Heart right ventricle (tissue), 16 donors: Measurements from ENCODE around the gene ELAVL1. TPM values are rescaled to one million over a fixed set of nuclear protein-coding genes. Genes with fewer than 3 reads are reported as not detected.
A peak's percentile ranks its signal among the peaks of the same experiment; 100 is the strongest.

Source experiments
- ATAC-seq, 8 donors: fragments of 200-7000 bp; cut with Tn5 transposase; one replicate each; pipeline ENCODE4 v1.9.1; 2020; ENCODE audit warnings: mild to moderate bottlenecking in 8 of 8, moderate library complexity in 8 of 8, moderate number of reproducible peaks in 1 of 8
- DNase-seq, 2 donors: peaks; one replicate each; pipeline ENCODE4 v3.0.0-alpha.2; 2020
- H3K27ac ChIP-seq, 10 donors: fragments of 200-600 bp; sonication (generic) in 2 of 10; one replicate each; pipeline versions ENCODE4 v1.5.0 to v1.8.0; 2020 to 2022; ENCODE audit warnings: mild to moderate bottlenecking in 3 of 10
- H3K27me3 ChIP-seq, 7 donors: fragments of 200-600 bp; one replicate each; pipeline ENCODE4 v1.8.0; 2021 to 2022; ENCODE audit warnings: mild to moderate bottlenecking in 2 of 7
- H3K36me3 ChIP-seq, 9 donors: fragments of 200-600 bp; sonication (generic) in 1 of 9; one replicate each; pipeline versions ENCODE4 v1.5.0 to v1.8.0; 2020 to 2022; ENCODE audit warnings: mild to moderate bottlenecking in 2 of 9
- H3K4me1 ChIP-seq, 9 donors: fragments of 200-600 bp; sonication (generic) in 1 of 9; one replicate each; pipeline versions ENCODE4 v1.5.0 to v1.8.0; 2020 to 2022; ENCODE audit warnings: mild to moderate bottlenecking in 4 of 9
- H3K4me3 ChIP-seq, 10 donors: fragments of 200-600 bp; sonication (generic) in 2 of 10; one replicate each; pipeline versions ENCODE4 v1.5.0 to v1.8.0; 2020 to 2022; ENCODE audit warnings: mild to moderate bottlenecking in 7 of 10, moderate library complexity in 2 of 10
- H3K9me3 ChIP-seq, 11 donors: fragments of 200-600 bp in 10 of 11; sonication (generic) in 2 of 11; one replicate each; pipeline versions ENCODE4 v1.5.0 to v1.8.0; 2013 to 2022; ENCODE audit warnings: mild to moderate bottlenecking in 2 of 11, control low read depth in 1 of 11, moderate library complexity in 1 of 11
- WGBS, 2 donors: extraction: QIAGEN DNeasy Blood & Tissue Kit; methylation state at CpG; one replicate each; pipeline ENCODE4 v1.1.7; 2013; ENCODE audit warnings: inconsistent platforms in 1 of 2; 5-methylcytosine and 5-hydroxymethylcytosine counted together
- intact Hi-C, 10 donors: fragments of 100-400 bp; cut with DNase I; formaldehyde crosslinking; loops; one replicate each; pipeline versions ENCODE4 v1.11.1 to v1.14.2; 2022
- polyA plus RNA-seq, 2 donors: library from polyadenylated mRNA; stranded (reverse); fragments of 200-250 nt; gene quantifications; one replicate each; pipeline ENCODE4 v1.2.3, GENCODE V29; 2013
- total RNA-seq, 10 donors: library from RNA; stranded (reverse); fragmentation: NEBNext Ultra II Directional in 3 of 10; extraction: Animal tissue kit (Norgen Biotek cat#: 25700) in 3 of 10; gene quantifications; one replicate each; pipeline versions ENCODE4 v1.2.1 to v1.2.4, GENCODE V29; 2021 to 2023
- TF ChIP-seq, protein P1 (sequence below), 9 donors: fragments of 200-600 bp; sonication (generic) in 2 of 9; IDR thresholded peaks; one replicate each; pipeline versions ENCODE4 v1.5.0 to v1.8.0; 2021 to 2022; ENCODE audit warnings: antibody characterized with exemption in 9 of 9, mild to moderate bottlenecking in 5 of 9, moderate library complexity in 1 of 9
- donor health status: Arrhythmogenic right ventricular cardiomyopathy.
- donor health status: ischemic (EF 13 %, LVEDD 7.1; RV severe dilation, severe dysfunction).
- donor health status: healthy with polysubstance abuse.
- donor health status: DM: no; HTN: yes; CAD: no.
- donor health status: DM: no; HTN: no; CAD: no.
- donor health status: ischemic (EF 25% LVEDD 6.9; RV normal size, moderate dysfunction).
- donor health status: ischemic (EF 25% LVEDD 5.7; RV mildly dilated, moderate dysfunction).
- donor health status: healthy.
- donor health status: DM: yes; HTN: yes; CAD: no.
- donor health status: Ischemic cardiomyopathy.
- donor health status: ischemic (EF 35%, LVEDD 5.7; RV mildly dilated, moderate dysfunction).
- donor health status: nonischemic (EF 11% LVEDD 7.7; RV severe dilation, severe dysfunction).
- donor health status: DM: yes; HTN: yes; CAD: no.
- donor health status: PGD.
- donor health status: ischemic (EF 29% LVEDD 5.4; RV normal size, mild dysfunction).
- donor health status: nonischemic (EF 23%, LVEDD 6.1; RV moderate dilation, normal function).

Gene ELAVL1
- total and polyA plus RNA-seq, 12 donors = 11.6 to 60.1 (median 54.4) TPM

DNA sequence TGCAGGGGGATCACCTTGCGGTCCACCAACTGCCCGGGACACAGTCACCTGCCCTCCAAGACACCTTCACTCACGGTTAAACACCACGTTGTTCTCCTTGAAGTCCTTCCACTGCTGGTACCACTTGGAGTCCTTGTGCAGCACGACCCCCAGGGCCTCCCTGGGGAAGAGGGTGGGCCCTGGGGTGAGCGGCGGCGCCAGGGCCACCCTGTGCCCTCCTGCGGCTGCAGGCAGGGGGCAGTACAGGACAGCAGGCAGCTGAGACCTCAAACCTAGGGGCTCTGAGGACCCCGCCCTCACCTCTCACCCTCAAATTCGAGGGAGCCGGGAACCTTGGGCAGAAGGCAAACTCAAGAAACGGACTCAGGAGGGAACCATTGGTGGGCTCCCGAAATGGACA lies 72.0 kb downstream of the ELAVL1 start:
- DNase-seq (no peak), ATAC-seq (no peak)
- no peak overlapping the region for H3K27ac ChIP-seq
- intact Hi-C loops = no loop called here
- TF ChIP-seq, protein P1, sequence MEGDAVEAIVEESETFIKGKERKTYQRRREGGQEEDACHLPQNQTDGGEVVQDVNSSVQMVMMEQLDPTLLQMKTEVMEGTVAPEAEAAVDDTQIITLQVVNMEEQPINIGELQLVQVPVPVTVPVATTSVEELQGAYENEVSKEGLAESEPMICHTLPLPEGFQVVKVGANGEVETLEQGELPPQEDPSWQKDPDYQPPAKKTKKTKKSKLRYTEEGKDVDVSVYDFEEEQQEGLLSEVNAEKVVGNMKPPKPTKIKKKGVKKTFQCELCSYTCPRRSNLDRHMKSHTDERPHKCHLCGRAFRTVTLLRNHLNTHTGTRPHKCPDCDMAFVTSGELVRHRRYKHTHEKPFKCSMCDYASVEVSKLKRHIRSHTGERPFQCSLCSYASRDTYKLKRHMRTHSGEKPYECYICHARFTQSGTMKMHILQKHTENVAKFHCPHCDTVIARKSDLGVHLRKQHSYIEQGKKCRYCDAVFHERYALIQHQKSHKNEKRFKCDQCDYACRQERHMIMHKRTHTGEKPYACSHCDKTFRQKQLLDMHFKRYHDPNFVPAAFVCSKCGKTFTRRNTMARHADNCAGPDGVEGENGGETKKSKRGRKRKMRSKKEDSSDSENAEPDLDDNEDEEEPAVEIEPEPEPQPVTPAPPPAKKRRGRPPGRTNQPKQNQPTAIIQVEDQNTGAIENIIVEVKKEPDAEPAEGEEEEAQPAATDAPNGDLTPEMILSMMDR (IDR thresholded peaks at IDR 0.05) = peak in 2 of 9 donors; percentile 21 to 27
- peaks cover 0 to 19% (median 11%) of the 10 kb centered on the region in 9 donors for H3K4me1 ChIP-seq
- no peak overlapping the region for H3K4me3 ChIP-seq
- no peaks in the 10 kb centered on the region for H3K27me3 ChIP-seq
- H3K9me3 ChIP-seq = no peaks in the 10 kb centered on the region
- WGBS, 2 donors = 89 to 92% methylated on average over 14 of the region's 14 CpGs
- peaks cover 24 to 89% (median 74%) of the 10 kb centered on the region in 9 donors for H3K36me3 ChIP-seq

DNA sequence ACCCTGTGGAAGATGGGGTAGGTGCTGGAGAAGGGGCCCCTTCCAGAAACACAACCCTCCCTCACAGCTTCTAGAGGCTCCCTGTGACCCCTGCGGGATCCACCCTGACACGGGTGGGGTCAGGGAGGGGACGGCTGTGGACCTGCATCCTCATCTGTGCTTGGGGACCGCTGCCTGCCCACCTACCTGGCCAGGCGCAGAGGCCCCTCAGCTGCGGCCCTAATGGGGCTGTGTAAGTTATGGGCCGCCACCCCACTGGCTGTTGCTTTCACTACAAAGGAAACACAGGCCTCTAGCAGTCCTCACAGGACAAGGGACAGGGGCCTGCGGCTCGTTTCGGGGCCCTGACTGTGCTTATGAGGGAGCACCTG lies 72.5 kb downstream of the ELAVL1 start:
- WGBS, 2 donors = 91 to 96% methylated on average over 10 of the region's 10 CpGs
- peaks cover 24 to 84% (median 71%) of the 10 kb centered on the region in 9 donors for H3K36me3 ChIP-seq
- H3K4me3 ChIP-seq = no peak overlapping the region
- no peaks in the 10 kb centered on the region for H3K27me3 ChIP-seq
- no peak overlapping the region for H3K27ac ChIP-seq
- TF ChIP-seq, protein P1 (IDR thresholded peaks at IDR 0.05) = no peak
- H3K9me3 ChIP-seq = no peaks in the 10 kb centered on the region
- intact Hi-C loops = no loop called here
- no peak for DNase-seq
- peaks cover 4 to 24% (median 16%) of the 10 kb centered on the region in 9 donors for H3K4me1 ChIP-seq
- ATAC-seq = no peak

DNA sequence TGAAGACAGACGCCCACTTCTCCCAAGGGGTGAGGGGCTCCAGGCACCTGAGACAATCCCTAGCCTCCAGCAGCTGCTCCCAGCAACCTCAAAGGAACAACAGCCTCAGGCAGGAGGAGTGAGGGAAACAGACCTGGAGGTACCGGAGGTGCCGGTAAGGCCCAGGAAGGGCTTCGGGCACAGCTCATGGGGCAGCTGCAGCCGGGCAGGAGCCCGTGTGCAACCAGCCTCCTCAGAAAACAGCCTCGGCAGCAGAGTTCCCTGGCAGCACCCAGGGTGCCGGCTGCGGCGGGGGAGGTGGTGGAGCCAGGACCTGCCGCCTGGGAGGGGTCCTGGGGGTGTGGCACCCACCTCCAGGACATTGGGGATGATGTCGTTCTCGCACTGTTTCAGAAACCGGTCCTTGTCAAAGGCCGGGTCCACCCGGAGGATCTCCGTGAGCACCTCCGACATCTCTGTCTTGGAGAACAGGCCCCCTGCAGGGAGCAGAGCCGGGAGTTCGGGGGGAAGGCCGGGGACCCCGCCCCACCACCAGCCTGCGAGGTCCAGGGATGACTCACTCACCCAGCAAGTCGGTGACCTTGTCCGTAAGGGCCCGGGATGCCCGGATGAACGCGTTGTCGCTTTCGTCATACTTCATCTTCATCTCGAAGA lies 73.0 kb downstream of the ELAVL1 start:
- DNase-seq = no peak
- Histone ChIP-seq H3K27ac (no peak overlapping the region), H3K4me3 (no peak overlapping the region), H3K9me3 (no peaks in the 10 kb centered on the region), H3K27me3 (no peaks in the 10 kb centered on the region), H3K4me1 (peaks cover 4 to 29% (median 19%) of the 10 kb centered on the region in 9 donors), H3K36me3 (peaks cover 20 to 79% (median 66%) of the 10 kb centered on the region in 9 donors)
- WGBS, 2 donors = 92 to 93% methylated on average over 32 of the region's 32 CpGs
- intact Hi-C loops = no loop called here
- TF ChIP-seq, protein P1 (IDR thresholded peaks at IDR 0.05) = no peak
- ATAC-seq = no peak

DNA sequence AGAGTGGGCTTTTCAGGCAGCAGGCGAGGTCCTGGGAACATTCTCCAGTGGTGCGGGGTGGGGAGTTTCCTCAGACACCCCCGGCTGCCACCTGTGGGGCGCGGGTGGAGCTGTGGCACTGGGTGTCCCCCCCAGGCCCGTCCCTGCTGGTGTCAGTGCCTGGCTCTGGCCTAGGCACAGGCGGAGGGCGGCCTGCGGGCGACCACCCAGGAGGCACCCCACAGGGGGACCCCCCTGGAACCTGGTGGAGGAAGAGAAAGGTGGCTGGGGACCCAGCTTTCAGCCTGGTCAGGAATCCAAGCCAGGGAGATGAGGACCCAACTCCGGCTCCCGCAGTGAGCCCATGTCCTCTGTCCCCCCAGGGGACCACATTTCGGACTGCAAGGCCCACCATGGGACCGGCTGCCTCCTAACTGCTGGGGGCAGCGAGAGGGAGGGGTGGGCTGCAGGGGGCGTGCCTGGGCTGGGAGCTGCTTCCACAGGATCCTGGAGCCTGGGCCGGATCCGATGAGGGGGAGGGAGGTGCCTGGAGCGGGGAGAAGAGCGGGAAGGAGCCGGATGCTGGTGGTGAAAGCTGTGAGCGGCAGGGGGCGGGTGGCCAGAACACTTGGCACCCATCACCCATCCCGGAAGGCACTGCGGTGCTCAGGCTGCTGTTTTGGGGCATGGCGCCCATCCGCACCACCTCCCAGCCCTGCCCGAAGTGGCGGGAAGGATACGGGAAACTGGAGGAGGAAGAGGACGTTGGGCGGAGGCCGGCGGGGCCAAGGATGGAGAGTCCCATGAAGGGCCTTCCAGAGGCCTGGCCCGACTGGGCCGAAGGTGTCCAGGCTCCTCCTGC lies 74.0 kb downstream of the ELAVL1 start:
- peaks cover 17 to 72% (median 60%) of the 10 kb centered on the region in 9 donors for H3K36me3 ChIP-seq
- TF ChIP-seq, protein P1 (IDR thresholded peaks at IDR 0.05) = no peak
- H3K4me1 ChIP-seq = peaks cover 6 to 35% (median 24%) of the 10 kb centered on the region in 9 donors
- no peaks in the 10 kb centered on the region for H3K27me3 ChIP-seq
- intact Hi-C loops = no loop called here
- H3K27ac ChIP-seq = peak overlapping the region in 3 of 10 donors; percentile 10 to 50 (median 35)
- H3K4me3 ChIP-seq = no peak overlapping the region
- ATAC-seq (no peak), DNase-seq (no peak)
- WGBS, 2 donors = 86 to 87% methylated on average over 36 of the region's 36 CpGs
- no peaks in the 10 kb centered on the region for H3K9me3 ChIP-seq
